Activated CD4-positive, alpha-beta memory T cell treated with anti-CD3 and anti-CD28 coated beads for 36 hours (primary cell): ENCODE measurements around the gene TNFRSF19. TPM values are rescaled to one million over a fixed set of nuclear protein-coding genes. Genes with fewer than 3 reads are reported as not detected.
"Not testable (repeated sequence)": the region's sequence is repeated elsewhere in the genome, so short reads cannot be mapped to it uniquely, and the experiment has no call there.

ENCODE experiments used
- CTCF ChIA-PET: fragments of 350-600 bp; sonication (Branson Sonifier 250); formaldehyde crosslinking; loops from one replicate; lab custom pipeline; 2021; ENCODE audit warnings: antibody characterized with exemption, inconsistent platforms; lab: Charles Lee
- POLR2A ChIA-PET: fragments of 350-600 bp; sonication (Branson Sonifier 250); formaldehyde crosslinking; loops from one replicate; lab custom pipeline; 2021; ENCODE audit warnings: antibody characterized with exemption; lab: Charles Lee
- DNase-seq: peaks from one replicate; pipeline ENCODE4 v3.0.0-alpha.2; 2020
- H3K27ac Mint-ChIP-seq: one replicate; pipeline ENCODE4 v1.8.0; 2021; ENCODE audit warnings: mixed read lengths
- H3K27me3 Mint-ChIP-seq: one replicate; pipeline ENCODE4 v1.8.0; 2021; ENCODE audit warnings: mixed read lengths
- H3K36me3 Mint-ChIP-seq: one replicate; pipeline ENCODE4 v1.8.0; 2021; ENCODE audit warnings: mixed read lengths
- H3K4me1 Mint-ChIP-seq: one replicate; pipeline ENCODE4 v1.8.0; 2021; ENCODE audit warnings: low read depth, mixed read lengths
- H3K4me3 Mint-ChIP-seq: one replicate; pipeline ENCODE4 v1.8.0; 2021; ENCODE audit warnings: mild to moderate bottlenecking, mixed read lengths
- H3K9me3 Mint-ChIP-seq: one replicate; pipeline ENCODE4 v1.8.0; 2021; ENCODE audit warnings: mixed read lengths
- intact Hi-C: fragments of 100-400 bp; cut with micrococcal nuclease; formaldehyde crosslinking; loops from one replicate; pipeline ENCODE4 v1.15.1; 2023
- total RNA-seq, 2 experiments: library from RNA; stranded (reverse); gene quantifications; one replicate each; pipeline ENCODE4 v1.2.3, GENCODE V29; 2021

Gene TNFRSF19
- total RNA-seq, 2 experiments from 2014 or later: not detected

DNA sequence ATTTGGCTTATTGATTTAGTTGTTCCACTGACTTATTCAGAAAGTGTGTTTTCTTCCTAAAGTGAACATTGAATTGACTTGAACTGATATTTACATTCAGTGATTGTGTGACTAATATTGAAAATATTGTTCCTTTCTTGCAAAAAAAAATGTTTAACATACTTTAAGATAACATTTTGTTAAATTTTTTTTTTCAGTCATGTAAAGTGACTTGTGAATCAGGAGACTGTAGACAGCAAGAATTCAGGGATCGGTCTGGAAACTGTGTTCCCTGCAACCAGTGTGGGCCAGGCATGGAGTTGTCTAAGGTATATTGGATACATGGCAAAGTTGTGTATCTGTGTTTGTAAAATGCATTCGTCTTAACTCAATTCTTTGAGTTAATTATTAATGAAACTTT, 22.9 kb downstream of the TNFRSF19 start:
- POLR2A ChIA-PET: no interaction called here
- Mint-ChIP-seq H3K4me1 (no peaks in the 10 kb centered on the region), H3K36me3 (no peaks in the 10 kb centered on the region), H3K9me3 (no peaks in the 10 kb centered on the region), H3K27ac (no peak overlapping the region), H3K4me3 (no peak overlapping the region), H3K27me3 (peaks cover 35% of the 10 kb centered on the region)
- intact Hi-C loops: no loop called here
- CTCF ChIA-PET: no interaction called here
- DNase-seq: no peak

DNA sequence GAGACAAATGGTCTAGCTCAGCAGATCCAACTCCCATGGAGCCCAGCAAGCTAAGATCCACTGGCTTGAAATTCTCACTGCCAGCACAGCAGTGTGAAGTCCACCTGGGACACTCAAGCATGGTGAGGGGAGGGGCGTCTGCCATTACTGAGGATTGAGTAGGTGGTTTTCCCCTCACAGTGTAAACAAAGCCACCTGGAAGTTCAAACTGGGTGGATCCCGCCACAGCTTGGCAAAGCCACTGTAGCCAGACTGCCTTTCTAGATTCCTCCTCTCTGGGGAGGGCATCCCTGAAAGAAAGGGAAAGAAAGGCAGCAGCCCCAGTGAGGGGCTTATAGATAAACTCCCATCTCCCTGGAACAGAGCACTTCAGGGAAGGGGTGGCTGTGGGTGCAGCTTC, 24.1 kb downstream of the TNFRSF19 start:
- H3K4me1 Mint-ChIP-seq, H3K27ac Mint-ChIP-seq, POLR2A ChIA-PET, CTCF ChIA-PET, H3K4me3 Mint-ChIP-seq, intact Hi-C loops, H3K36me3 Mint-ChIP-seq, DNase-seq, H3K9me3 Mint-ChIP-seq: not testable (repeated sequence)
- H3K27me3 Mint-ChIP-seq: peaks cover 31% of the 10 kb centered on the region

DNA sequence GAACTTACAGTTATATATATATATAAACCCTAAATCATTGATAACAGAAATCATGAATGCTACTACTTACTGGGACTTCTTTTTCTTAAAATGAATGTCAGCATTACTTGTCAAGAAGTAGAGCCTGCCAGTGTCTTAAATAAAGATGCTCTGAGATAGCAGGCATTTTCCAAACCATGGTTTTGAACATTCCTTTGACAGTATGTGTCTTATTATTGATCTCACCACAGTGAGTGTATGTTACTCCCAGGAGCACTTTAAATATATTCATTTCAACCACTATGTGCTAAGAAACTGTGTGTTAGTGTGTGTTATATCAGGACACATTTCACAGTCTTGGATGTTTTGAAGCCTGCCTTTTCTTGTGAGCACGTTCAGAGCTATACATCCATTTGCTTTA, 28.2 kb downstream of the TNFRSF19 start:
- Mint-ChIP-seq H3K27me3 (peaks cover 35% of the 10 kb centered on the region), H3K4me3 (no peak overlapping the region), H3K4me1 (no peaks in the 10 kb centered on the region), H3K27ac (no peak overlapping the region), H3K36me3 (no peaks in the 10 kb centered on the region), H3K9me3 (peaks cover 5% of the 10 kb centered on the region)
- ChIA-PET CTCF (no interaction called here), POLR2A (no interaction called here)
- intact Hi-C loops: no loop called here
- DNase-seq: no peak

DNA sequence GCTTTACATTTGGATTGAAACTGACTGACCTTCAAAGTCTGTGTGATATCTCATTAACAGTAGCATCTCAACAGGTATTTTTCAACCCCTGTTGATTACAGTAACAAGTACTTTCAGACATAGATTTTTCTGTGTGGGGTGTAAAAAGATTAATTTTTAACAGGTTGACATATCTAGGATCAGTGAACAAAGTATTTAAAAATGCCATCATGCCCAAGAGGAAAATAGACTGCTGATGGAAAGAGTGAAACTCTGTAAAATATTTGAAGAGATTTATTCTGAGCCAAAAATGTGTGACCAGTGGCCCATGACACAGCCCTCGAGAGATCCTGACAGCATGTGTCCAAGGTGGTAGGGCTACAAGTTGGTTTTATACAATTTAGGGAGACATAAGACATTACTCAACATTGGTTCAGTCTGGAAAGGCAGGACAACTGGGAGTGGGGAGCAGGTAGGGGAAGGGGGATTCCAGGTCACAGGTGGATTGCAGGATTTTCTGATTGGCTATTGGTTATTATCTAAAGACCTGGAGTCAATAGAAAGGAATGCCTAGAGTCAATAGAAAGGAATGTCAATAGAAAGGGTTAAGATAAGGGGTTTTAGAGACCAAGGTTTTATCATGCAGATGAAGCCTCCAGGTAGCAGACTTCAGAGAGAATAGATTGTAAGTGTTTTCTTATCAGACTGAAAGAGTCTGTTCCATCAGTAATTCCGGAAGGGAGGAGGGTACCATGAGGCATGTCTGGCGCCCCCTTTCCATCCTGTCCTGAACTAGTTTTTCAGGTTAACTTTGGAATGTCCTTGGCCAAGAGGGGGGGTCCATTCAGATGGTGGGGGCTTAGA, 29.1 kb downstream of the TNFRSF19 start:
- Mint-ChIP-seq H3K36me3 (no peaks in the 10 kb centered on the region), H3K27me3 (peaks cover 39% of the 10 kb centered on the region), H3K4me1 (no peaks in the 10 kb centered on the region), H3K27ac (no peak overlapping the region), H3K9me3 (peaks cover 5% of the 10 kb centered on the region), H3K4me3 (no peak overlapping the region)
- no peak for DNase-seq
- intact Hi-C loops: no loop called here
- POLR2A ChIA-PET: no interaction called here
- CTCF ChIA-PET: no interaction called here

DNA sequence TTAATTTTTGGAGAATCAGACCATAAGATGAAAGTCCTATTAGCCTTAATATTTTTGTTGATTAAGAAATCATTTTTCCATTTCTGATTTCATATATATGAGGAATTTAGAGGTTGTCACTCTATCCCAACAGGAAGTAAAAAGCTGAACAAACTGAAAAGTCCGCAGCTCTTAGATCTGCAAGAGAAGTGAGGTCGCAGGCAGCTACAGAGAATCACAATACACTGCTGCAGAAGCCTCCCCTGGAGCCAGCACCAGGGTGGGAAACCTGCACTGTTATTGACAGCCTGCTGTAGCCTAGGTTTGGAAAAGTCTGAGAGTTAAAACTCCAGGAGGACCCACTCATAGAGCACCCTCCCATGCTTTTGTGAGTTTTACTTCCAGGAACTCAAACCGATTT, 29.9 kb downstream of the TNFRSF19 start:
- Mint-ChIP-seq H3K27me3 (peaks cover 37% of the 10 kb centered on the region), H3K36me3 (no peaks in the 10 kb centered on the region), H3K4me1 (no peaks in the 10 kb centered on the region), H3K4me3 (no peak overlapping the region), H3K27ac (no peak overlapping the region), H3K9me3 (peaks cover 5% of the 10 kb centered on the region)
- intact Hi-C loops: no loop called here
- no peak for DNase-seq
- ChIA-PET POLR2A (no interaction called here), CTCF (no interaction called here)

DNA sequence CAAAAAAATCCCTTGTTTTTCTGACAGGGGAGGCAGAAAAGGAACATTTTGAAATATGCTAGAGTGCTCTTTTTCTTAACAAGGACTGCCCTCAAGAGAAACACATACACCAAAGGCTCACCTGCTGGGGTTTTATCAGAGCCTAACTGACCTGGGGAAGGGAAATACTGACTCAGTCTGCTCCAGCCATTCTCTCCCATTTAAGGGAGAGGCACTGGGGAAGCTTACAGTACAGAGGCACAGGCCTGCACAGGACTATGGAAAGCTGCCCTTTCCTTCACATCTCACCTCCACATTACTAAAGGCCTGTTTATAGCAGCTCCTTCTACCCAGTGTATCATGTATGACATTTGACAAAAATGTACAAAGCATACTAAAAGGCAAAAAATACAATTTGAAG, 30.3 kb downstream of the TNFRSF19 start:
- POLR2A ChIA-PET: no interaction called here

DNA sequence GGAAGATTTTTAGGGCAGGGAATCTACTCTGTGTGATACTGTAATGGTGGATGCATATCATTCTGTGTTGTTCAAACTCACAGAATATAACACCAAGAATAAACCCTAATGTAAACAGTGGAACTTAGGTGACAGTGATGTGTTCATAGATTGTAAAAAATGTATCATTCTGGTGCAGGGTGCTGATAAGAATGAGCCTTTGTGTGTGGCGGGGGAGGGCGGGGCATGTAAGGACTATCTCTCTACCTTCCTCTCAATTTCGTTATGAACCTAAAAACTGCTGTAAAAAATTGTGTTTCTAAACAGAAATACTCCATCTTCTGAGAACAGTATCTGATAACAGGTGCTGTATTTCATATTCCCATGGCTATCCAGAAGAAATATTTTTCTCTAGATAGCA, 35.6 kb downstream of the TNFRSF19 start:
- Mint-ChIP-seq H3K4me3 (no peak overlapping the region), H3K27ac (no peak overlapping the region), H3K9me3 (no peaks in the 10 kb centered on the region), H3K27me3 (peaks cover 23% of the 10 kb centered on the region), H3K4me1 (peaks cover 8% of the 10 kb centered on the region), H3K36me3 (no peaks in the 10 kb centered on the region)
- CTCF ChIA-PET: no interaction called here
- no peak for DNase-seq
- POLR2A ChIA-PET: no interaction called here
- intact Hi-C loops: no loop called here

More for the DNA sequence above, 30.3 kb downstream of the TNFRSF19 start:
- no peak overlapping the region for H3K27ac Mint-ChIP-seq
- peaks cover 34% of the 10 kb centered on the region for H3K27me3 Mint-ChIP-seq
- peaks cover 5% of the 10 kb centered on the region for H3K9me3 Mint-ChIP-seq
- H3K36me3 Mint-ChIP-seq: no peaks in the 10 kb centered on the region
- intact Hi-C loops: no loop called here
- CTCF ChIA-PET: no interaction called here
- DNase-seq: no peak
- H3K4me1 Mint-ChIP-seq: no peaks in the 10 kb centered on the region
- H3K4me3 Mint-ChIP-seq: no peak overlapping the region

DNA sequence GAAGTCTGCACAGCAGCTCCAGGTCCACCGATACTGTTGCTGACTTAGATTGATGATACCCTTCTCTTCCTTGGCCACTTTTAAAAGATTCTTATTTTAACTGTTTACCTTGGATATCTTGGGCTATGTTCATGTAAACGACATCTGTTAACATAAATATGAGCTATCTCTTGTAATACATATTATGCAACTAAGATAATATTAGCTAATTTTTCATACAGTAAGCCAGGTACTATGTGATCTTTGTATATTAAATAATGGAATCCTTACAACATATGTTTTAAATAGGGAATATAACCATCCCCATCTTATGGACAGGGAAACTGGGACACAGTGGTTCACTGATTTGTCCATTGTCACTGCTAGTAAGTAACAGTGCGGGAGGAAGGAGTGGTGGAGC, 37.9 kb downstream of the TNFRSF19 start:
- Mint-ChIP-seq H3K27ac (no peak overlapping the region), H3K4me1 (peaks cover 8% of the 10 kb centered on the region), H3K4me3 (no peak overlapping the region), H3K36me3 (no peaks in the 10 kb centered on the region), H3K9me3 (no peaks in the 10 kb centered on the region), H3K27me3 (peaks cover 19% of the 10 kb centered on the region)
- intact Hi-C loops: no loop called here
- POLR2A ChIA-PET: no interaction called here
- DNase-seq: no peak
- CTCF ChIA-PET: no interaction called here

DNA sequence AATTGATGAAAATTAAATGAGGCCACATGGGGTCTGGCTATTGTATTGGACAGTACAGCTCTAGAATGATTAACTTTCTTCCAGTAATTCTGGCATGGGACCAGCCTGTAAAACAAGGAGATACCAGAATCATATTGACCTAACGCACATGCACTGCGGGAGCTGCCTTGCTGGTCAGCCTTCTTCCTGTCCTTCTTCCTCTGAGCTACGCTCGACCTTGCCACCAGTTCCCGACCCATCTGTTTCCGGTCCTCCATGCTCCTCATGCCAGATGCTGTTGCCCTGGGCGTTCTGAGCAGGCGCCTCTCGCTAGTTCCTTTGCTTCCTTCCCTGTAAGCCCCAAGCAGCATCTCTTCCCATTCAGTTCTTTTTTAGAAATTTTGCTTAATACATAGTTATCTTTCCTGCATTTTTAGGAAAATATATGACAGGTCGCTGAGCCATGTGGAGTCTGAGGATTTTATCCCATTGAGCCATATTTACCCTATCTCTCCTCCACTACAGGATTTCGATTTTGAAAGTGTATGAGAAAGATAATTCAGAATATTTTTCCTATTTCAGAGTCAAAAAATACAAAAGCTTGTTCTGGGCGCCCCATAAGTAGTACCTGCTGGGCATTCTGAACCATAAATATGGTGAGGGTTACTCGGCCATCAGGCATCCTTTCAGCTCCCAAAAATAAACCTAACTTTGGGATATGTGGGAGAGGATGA, 38.6 kb downstream of the TNFRSF19 start:
- H3K36me3 Mint-ChIP-seq: no peaks in the 10 kb centered on the region
- no peaks in the 10 kb centered on the region for H3K9me3 Mint-ChIP-seq
- DNase-seq: no peak
- intact Hi-C loops: no loop called here
- POLR2A ChIA-PET: interaction anchor here (0.7 kb wide), 1 partner anchor 28 kb away, joined by 3 read pairs; no protein-coding TSS in a partner anchor
- CTCF ChIA-PET: interaction anchor here (1.1 kb wide), 1 partner anchor 282 kb away, joined by 3 read pairs; no protein-coding TSS in a partner anchor
- no peak overlapping the region for H3K4me3 Mint-ChIP-seq
- no peak overlapping the region for H3K27ac Mint-ChIP-seq
- peaks cover 20% of the 10 kb centered on the region for H3K27me3 Mint-ChIP-seq
- peaks cover 8% of the 10 kb centered on the region for H3K4me1 Mint-ChIP-seq

DNA sequence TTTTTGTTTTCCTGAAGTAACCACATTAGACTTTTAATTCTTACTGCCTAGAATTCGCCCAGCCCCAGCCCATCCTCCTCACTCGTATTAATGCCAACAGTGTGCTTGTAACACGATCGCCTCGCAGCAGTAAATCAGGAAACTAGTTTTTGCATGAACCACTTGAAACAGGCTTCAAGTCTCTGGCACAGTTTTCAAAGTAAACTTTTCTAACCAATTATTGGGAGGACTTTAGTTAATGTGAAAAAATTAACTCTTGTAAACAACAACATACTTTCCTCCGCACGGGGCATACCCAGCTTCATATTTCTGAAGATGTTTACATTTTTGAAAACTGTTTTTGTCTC, 39.2 kb downstream of the TNFRSF19 start:
- peaks cover 18% of the 10 kb centered on the region for H3K27me3 Mint-ChIP-seq
- no peak overlapping the region for H3K27ac Mint-ChIP-seq
- H3K36me3 Mint-ChIP-seq: no peaks in the 10 kb centered on the region
- intact Hi-C loops: no loop called here
- no peak overlapping the region for H3K4me3 Mint-ChIP-seq
- POLR2A ChIA-PET: interaction anchor here (0.7 kb wide), 1 partner anchor 29 kb away, joined by 3 read pairs; no protein-coding TSS in a partner anchor
- CTCF ChIA-PET: interaction anchor here (1.1 kb wide), 1 partner anchor 281 kb away, joined by 3 read pairs; no protein-coding TSS in a partner anchor
- DNase-seq: no peak
- H3K9me3 Mint-ChIP-seq: no peaks in the 10 kb centered on the region
- peaks cover 8% of the 10 kb centered on the region for H3K4me1 Mint-ChIP-seq

DNA sequence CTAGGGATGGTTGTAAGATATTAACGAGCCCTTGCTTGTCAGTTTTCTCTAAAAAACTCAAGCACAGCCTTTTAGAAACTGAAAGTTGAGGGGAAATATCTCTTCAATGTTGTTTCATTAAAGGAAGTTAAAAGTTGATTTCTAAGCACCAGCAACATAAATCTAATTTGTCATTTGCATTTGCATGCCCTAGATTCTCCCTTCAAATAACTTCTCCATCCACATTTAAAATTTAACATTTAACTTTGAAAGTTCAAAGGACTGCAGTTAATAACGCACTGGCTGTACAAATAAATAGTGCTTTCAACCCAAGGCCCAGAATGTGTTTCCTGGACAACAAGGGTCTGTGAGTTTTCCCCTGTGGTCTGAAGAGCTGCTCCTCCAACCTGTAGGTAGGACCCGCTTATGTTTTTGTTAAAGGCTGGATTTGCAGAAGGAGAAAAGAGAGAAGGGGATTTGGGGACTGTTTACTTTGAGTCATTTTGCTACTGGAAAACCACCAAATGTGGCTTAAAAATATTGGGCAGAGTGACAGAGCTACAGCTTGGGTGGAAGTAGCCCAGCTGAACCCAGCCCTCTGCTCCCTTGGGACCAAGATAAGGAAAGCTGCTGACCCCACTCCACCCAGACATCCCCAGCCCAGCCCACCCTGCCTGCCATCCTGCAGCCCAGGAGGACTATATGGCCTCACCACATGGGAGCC, 39.8 kb downstream of the TNFRSF19 start:
- Mint-ChIP-seq H3K36me3 (no peaks in the 10 kb centered on the region), H3K9me3 (no peaks in the 10 kb centered on the region), H3K27me3 (peaks cover 16% of the 10 kb centered on the region), H3K27ac (no peak overlapping the region), H3K4me1 (peaks cover 8% of the 10 kb centered on the region), H3K4me3 (no peak overlapping the region)
- ChIA-PET CTCF (interaction anchor here (1.1 kb wide), 1 partner anchor 281 kb away, joined by 3 read pairs; no protein-coding TSS in a partner anchor), POLR2A (no interaction called here)
- intact Hi-C loops: no loop called here
- DNase-seq: no peak

DNA sequence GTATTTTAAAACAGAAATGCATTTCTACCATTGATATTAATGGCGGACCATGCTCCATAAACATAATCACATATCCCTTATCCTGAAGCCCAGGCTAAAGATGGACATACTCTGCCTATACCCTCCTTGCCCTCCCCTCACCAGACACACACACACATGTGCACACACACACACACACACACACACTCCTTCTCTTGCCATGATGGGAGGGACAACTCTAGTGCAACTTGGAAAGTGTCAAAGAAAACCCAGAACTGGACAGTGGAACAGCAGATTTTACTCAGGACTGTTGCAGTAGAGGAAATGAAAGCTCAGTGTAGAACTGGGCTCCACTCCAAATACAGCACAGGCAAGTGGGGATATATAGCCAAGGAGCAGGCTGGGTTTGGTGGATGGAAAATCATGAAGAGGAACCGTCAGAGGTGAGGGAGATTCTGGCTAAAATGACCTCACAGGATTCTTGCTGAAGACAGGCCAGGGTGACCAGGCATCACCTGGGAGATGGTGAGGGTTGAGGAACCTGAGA, 40.8 kb downstream of the TNFRSF19 start:
- H3K36me3 Mint-ChIP-seq: no peaks in the 10 kb centered on the region
- H3K27ac Mint-ChIP-seq: no peak overlapping the region
- H3K27me3 Mint-ChIP-seq: peaks cover 13% of the 10 kb centered on the region
- no peaks in the 10 kb centered on the region for H3K9me3 Mint-ChIP-seq
- intact Hi-C loops: no loop called here
- ChIA-PET POLR2A (no interaction called here), CTCF (no interaction called here)
- H3K4me3 Mint-ChIP-seq: no peak overlapping the region
- no peak for DNase-seq
- peaks cover 8% of the 10 kb centered on the region for H3K4me1 Mint-ChIP-seq
